A673 (cell line): Measurements from ENCODE around the gene DLGAP5. TPM values are rescaled to one million over a fixed set of nuclear protein-coding genes. Genes with fewer than 3 reads are reported as not detected.

ENCODE experiments used
- BruUV-seq: library from RNA; stranded (reverse); fragments of 400-500 nt; replicated peaks from 2 replicates; lab custom pipeline; 2021; lab: Mats Ljungman, UMichigan
- CTCF ChIA-PET: fragments of 300-600 bp; sonication (Branson Sonifier 250); formaldehyde crosslinking; loops from one replicate; lab custom pipeline; 2022; ENCODE audit warnings: antibody characterized with exemption; lab: Charles Lee
- POLR2A ChIA-PET: fragments of 300-600 bp; sonication (Branson Sonifier 250); formaldehyde crosslinking; loops from one replicate; lab custom pipeline; 2022; ENCODE audit warnings: antibody characterized with exemption; ENCODE audit not compliant: low non-redundant PET; lab: Charles Lee
- DNase-seq: peaks from one replicate; pipeline ENCODE4 v3.0.0-alpha.2; 2015; ENCODE audit warnings: low spot score
- H3K27ac ChIP-seq: fragments of 200-600 bp; sonication (generic); 2 replicates; pipeline ENCODE4 v1.5.1; 2016; ENCODE audit warnings: mixed run types, low read depth, mild to moderate bottlenecking, mixed read lengths, antibody characterized with exemption, low read length; ENCODE audit not compliant: poor library complexity, severe bottlenecking
- H3K27me3 ChIP-seq: fragments of 200-600 bp; sonication (generic); replicated peaks from 2 replicates; pipeline ENCODE4 v1.6.1; 2017; ENCODE audit warnings: mixed run types, low read depth, mild to moderate bottlenecking, mixed read lengths, antibody characterized with exemption, low read length; ENCODE audit not compliant: insufficient read depth, poor library complexity
- H3K36me3 ChIP-seq: fragments of 200-600 bp; sonication (generic); 2 replicates; pipeline ENCODE4 v1.6.1; 2016; ENCODE audit warnings: mixed run types, mild to moderate bottlenecking, mixed read lengths, antibody characterized with exemption, low read length; ENCODE audit not compliant: insufficient read depth, poor library complexity, severe bottlenecking
- H3K4me1 ChIP-seq: fragments of 200-600 bp; sonication (generic); 2 replicates; pipeline ENCODE4 v1.6.1; 2017; ENCODE audit warnings: mixed run types, mild to moderate bottlenecking, mixed read lengths, antibody characterized with exemption, low read length; ENCODE audit not compliant: insufficient read depth, poor library complexity, severe bottlenecking
- H3K4me3 ChIP-seq: fragments of 200-600 bp; sonication (generic); 2 replicates; pipeline ENCODE4 v1.5.1; 2016; ENCODE audit warnings: low read depth, mixed run types, mild to moderate bottlenecking, mixed read lengths, low read length; ENCODE audit not compliant: poor library complexity, severe bottlenecking
- H3K9me3 ChIP-seq: fragments of 200-600 bp; sonication (generic); 2 replicates; pipeline ENCODE4 v1.6.1; 2016; ENCODE audit warnings: mixed run types, low read depth, mild to moderate bottlenecking, mixed read lengths, antibody characterized with exemption, low read length; ENCODE audit not compliant: poor library complexity, severe bottlenecking
- EZH2 ChIP-seq: fragments of 200-600 bp; sonication (generic); IDR thresholded peaks from 2 replicates; pipeline ENCODE4 v1.6.1; 2017; ENCODE audit warnings: borderline replicate concordance, low read depth, mild to moderate bottlenecking, mixed read lengths, antibody characterized with exemption, low read length; ENCODE audit not compliant: poor library complexity, severe bottlenecking
- intact Hi-C: fragments of 100-400 bp; cut with micrococcal nuclease; formaldehyde crosslinking; loops from one replicate; pipeline ENCODE4 v1.10.0; 2022; ENCODE audit not compliant: unreplicated experiment
- total RNA-seq: library from RNA; stranded (reverse); gene quantifications from 2 replicates; pipeline ENCODE4 v1.2.3, GENCODE V29; 2021
- TF ChIP-seq, protein P1 (sequence below): fragments of 300-800, 200-600 bp; sonication (generic); conservative IDR thresholded peaks from 2 replicates; pipeline ENCODE4 v1.5.1; 2017; ENCODE audit warnings: low read depth, mild to moderate bottlenecking, antibody characterized with exemption, low read length, moderate library complexity, mixed read lengths

Gene DLGAP5
- total RNA-seq, 1 experiment from 2014 or later, result 144 TPM

DNA sequence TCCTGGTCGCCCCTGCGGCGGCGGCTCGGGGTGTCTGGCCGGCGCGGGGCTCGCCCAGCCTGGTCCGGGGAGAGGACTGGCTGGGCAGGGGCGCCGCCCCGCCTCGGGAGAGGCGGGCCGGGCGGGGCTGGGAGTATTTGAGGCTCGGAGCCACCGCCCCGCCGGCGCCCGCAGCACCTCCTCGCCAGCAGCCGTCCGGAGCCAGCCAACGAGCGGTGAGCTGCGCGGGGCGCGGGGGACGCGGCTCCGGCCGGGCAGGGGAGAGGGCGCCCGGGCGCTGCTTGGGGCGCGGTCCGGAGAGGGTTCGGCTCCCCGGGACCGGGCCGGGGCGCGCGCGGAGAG, 62.3 kb downstream of the DLGAP5 start, which contains the start of gene LGALS3:
LGALS3 (plus strand) TSS at position 167 of the 342 bp plus-strand sequence. CDS start 8,122 bp downstream, outside the sequence.
- Histone ChIP-seq H3K4me3 (peak within 1 kb of the TSS; percentile 53), H3K9me3 (no peaks in the 10 kb centered on the region), H3K27me3 (no peaks in the 10 kb centered on the region), H3K36me3 (no peaks in the 10 kb centered on the region), H3K27ac (no peak within 1 kb of the TSS), H3K4me1 (peaks cover 7% of the 10 kb centered on the region)
- ChIA-PET CTCF (no interaction called here), POLR2A (no interaction called here)
- no peak for DNase-seq
- BruUV-seq, result no TSS peak
- intact Hi-C loops, result no loop called here
- TF ChIP-seq, protein P1, sequence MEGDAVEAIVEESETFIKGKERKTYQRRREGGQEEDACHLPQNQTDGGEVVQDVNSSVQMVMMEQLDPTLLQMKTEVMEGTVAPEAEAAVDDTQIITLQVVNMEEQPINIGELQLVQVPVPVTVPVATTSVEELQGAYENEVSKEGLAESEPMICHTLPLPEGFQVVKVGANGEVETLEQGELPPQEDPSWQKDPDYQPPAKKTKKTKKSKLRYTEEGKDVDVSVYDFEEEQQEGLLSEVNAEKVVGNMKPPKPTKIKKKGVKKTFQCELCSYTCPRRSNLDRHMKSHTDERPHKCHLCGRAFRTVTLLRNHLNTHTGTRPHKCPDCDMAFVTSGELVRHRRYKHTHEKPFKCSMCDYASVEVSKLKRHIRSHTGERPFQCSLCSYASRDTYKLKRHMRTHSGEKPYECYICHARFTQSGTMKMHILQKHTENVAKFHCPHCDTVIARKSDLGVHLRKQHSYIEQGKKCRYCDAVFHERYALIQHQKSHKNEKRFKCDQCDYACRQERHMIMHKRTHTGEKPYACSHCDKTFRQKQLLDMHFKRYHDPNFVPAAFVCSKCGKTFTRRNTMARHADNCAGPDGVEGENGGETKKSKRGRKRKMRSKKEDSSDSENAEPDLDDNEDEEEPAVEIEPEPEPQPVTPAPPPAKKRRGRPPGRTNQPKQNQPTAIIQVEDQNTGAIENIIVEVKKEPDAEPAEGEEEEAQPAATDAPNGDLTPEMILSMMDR, result no peak
- no peak for TF ChIP-seq EZH2

DNA sequence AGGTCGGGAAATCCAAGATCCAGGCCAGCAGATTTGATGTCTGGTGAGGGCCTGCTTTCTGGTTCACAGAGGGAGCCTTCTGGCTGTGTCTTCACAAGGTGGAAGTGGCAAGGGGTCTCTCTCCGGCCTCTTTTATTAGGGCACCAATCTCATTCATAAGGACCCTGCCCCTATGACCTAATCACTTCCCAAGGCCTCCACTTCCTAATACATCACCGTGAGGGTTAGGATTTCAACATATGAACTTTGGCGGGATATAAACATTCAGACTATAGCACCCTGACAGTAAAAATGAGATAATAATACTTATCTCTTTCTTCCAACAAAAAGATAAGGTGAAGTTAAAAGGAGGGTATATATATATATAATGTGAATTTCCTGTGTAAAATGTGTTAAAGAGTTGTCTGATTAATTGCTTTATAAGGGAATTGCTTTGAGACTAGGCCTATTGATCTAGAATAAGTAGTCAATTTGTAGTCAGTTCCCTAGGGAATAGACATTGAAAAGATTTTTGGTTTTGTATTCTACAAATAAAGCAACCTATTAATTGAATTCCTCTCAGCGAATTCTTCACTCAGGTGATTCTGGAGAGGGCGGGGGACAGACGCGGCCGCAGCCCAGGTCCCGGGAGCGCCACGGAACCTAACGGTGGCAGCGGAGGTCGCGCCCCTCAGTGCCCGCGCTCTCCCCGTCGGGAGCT, 62.8 kb downstream of the DLGAP5 start:
- no peak for TF ChIP-seq EZH2
- TF ChIP-seq, protein P1, result no peak
- no TSS peak for BruUV-seq
- no peaks in the 10 kb centered on the region for H3K36me3 ChIP-seq
- no peak for DNase-seq
- intact Hi-C loops, result no loop called here
- peak overlapping the region; percentile 53 for H3K4me3 ChIP-seq
- ChIA-PET POLR2A (no interaction called here), CTCF (no interaction called here)
- no peaks in the 10 kb centered on the region for H3K27me3 ChIP-seq
- H3K4me1 ChIP-seq, result peaks cover 7% of the 10 kb centered on the region
- H3K9me3 ChIP-seq, result no peaks in the 10 kb centered on the region
- no peak overlapping the region for H3K27ac ChIP-seq

DNA sequence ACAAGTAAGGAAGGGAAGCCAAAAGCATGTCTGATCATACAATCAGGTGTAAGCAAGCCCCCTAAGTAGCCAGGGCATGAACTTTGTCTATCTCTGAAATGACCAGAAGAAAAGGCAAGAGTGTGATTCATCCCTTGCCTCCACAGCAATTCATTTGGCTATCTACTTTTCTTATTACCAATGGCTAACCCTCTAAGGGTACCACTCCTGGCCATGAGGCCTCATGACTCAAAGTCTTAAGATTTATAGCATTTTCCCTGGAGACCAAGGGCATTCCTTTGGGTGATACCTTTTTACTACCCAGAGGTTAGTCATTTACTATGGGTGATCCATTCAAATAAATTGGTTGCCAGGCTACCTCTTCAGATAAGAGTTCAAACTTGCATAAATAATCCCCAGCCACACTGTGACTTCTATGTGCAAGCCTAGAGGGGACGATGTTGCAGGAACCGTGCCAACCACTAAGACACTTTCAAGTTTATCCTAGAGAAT, 63.9 kb downstream of the DLGAP5 start:
- ChIA-PET POLR2A (no interaction called here), CTCF (no interaction called here)
- peaks cover 11% of the 10 kb centered on the region for H3K4me1 ChIP-seq
- no peaks in the 10 kb centered on the region for H3K36me3 ChIP-seq
- no peak for TF ChIP-seq EZH2
- TF ChIP-seq, protein P1, result no peak
- H3K4me3 ChIP-seq, result no peak overlapping the region
- H3K9me3 ChIP-seq, result no peaks in the 10 kb centered on the region
- no TSS peak for BruUV-seq
- no peaks in the 10 kb centered on the region for H3K27me3 ChIP-seq
- no peak overlapping the region for H3K27ac ChIP-seq
- intact Hi-C loops, result no loop called here
- no peak for DNase-seq
